Stimulated activated CD4-positive, alpha-beta T cell treated with anti-CD3 and anti-CD28 coated beads, Interleukin-12 subunit alpha, Interleukin-12 subunit beta, amount 100 ng/mL, for 24 hours (primary cell): ENCODE results near the gene KCTD6.

ENCODE experiments used
- DNase-seq, 2 experiments: peaks; one replicate each; pipeline ENCODE4 v3.0.0-alpha.2; 2020; ENCODE audit warnings: low read depth in 2 of 2

KCTD6 gene

DNA sequence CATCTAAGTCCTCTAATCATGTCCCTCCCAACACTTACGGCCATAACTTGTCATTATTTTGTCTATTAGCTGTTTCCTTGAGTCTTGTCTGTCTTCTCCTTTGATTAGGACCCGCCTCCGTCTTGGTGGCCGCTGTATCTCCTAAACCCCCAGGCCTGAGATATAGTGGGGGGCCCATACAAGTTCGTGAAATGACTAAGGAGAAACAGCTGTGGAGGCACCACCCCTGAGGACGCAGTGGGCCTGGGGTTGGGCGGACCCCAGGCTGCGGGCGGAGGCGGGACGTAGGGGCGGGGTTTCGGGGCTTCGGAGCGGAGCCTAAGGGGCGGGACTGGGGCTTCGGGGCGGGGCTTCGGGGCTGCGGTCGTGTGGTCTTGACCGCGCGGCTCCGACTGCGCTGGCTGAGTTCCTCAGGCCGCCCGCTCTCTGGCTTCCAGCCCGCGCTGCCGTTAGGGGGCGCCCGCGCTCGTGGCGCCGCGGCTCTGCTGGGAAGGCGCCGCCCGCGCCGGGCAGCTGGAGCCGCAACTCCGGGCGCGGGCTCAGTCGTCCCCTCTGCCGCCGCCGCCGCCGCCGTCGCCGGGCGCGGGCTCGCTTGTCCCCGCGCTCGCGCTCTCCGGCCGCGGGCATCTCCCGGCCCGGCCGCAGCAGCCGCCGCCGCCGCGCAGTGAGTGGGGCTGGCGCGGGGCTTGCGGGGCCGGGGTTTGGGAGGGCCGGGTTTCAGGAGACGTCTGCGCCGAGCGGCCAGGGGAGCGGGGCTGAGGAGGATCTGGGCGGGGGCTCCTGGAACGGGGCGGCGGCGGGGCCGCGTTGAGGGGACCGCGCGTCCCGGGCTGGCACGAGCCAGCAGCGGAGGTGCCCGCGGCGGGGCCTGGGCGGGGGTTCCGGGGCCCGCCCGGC, at the start of gene KCTD6:
KCTD6 (plus strand) TSS at position 591 of the 897 bp plus-strand sequence. CDS start 6,660 bp downstream, outside the sequence.
- peak; percentile 77 to 87 for DNase-seq

DNA sequence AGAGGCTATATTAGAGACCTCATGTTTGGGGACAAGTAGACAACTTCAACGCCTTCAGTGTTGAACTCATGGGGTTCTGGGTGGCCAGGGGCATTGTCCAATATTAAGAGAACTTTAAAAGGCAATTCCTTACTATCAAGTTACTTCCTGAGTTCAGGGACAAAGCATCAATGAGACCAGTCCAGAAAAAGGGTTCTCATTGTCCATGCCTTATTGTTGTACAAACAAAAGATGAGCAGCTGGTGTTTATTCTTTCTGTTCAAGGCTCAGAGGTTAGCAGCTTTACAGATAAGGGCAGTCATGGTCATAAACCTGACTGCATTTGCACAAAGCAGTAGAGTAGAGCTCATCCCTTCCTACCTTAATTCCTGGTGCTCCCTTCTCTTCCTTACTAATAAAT, 39.7 kb upstream of the KCTD6 start:
- DNase-seq = no peak

DNA sequence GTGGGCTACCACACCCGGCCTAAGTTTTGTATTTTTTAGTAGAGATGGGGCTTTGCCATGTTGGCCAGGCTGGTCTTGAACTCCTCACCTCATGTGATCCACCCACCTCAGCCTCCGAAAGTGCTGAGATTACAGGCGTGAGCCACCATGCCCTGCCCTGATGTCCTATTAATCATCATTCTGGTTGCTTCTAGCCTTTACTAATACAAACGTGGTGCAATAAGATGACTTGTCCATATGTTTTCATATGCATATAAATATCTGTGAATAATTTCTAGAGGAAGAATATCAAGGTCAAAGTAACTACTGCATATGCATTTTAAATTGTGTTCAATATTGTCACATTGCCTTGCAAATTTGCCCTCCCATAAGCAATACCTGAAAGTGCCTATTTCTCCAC, 32.7 kb upstream of the KCTD6 start:
- DNase-seq = no peak

DNA sequence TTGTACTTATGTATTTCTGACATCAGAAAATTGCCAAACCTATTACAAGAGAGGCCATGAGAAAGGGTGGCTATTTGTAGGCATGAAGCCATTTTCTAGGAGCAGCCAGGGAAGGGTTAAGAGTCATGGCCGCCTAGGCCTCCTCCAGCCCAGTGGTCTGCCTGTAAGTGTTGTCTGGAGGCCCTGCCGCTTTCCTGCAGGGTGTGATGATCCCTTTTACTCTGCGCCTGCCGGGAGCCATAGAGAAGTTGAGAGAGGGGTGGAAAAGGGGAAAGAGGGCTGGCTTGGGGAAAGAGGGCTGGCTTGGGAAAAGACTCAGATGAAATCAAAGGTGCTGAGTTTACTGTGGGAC, 29.1 kb upstream of the KCTD6 start:
- no peak for DNase-seq

DNA sequence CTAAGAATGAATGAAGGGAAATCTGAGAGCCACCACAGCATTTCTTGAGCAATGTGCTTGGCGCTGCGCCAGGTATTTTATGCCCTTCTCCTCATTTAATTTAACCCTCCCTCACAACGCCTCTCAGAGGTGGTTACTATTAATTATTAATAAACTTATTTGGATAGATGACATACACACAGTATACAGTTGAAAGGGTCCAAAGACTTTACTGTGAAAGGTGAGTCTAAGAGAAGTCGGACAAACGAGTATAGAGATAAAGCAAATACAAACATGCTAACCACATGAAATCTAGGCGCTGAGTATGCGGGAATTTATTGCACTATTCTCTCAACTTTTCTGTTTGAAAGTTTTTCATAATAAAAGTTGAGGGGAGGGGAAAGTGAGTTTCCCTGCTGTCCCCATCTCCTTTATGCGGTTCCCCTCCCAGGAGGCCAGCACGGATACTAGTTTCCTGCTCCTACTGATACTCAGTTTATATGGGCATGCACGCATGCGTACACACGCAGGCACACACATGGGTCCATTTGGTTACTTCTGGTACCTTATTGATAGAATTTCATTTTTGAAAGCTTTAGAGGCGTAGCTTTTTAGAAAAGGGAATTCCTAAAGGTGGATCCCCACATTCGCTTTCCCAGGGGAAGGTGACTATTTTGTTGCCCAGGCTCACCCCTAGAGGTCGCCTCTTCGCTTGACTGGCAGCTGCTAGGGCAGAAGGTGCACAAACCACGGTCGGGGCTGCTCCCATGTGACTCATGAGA, 28.5 kb upstream of the KCTD6 start:
- peak; percentile 60 to 75 for DNase-seq

DNA sequence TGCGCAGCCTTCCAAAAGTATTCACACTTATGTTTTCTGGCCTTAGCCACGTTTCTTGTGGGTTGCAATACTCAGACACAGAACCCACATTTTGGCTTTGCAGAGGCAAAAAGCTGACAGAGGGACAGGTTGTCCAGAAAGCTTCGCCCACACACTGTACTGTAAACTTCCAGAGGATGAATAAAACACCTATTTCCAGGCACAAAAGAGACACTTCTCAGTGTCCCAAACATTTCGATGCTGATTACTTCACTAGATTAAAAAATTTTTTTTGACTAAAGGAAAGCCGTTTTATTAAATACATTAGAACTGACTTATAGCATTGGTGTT, 28.0 kb upstream of the KCTD6 start:
- DNase-seq = no peak

DNA sequence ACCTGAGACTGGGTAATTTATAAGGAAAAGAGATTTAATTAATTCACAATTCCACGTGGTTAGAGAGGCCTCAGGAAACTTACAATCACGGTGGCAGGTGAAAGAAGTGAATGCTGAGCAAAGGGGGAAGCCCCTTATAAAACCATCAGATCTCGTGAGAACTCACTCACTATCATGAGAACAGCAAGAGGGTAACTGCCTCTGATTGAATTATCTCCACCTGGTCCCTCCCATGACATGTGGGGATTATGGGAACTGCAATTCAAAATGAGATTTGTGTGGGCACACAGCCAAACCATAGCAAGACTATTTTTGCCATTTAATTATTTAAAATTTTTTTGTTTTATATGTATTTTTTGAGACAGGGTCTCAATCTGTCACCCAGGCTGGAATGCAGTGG, 27.0 kb upstream of the KCTD6 start:
- DNase-seq = no peak

DNA sequence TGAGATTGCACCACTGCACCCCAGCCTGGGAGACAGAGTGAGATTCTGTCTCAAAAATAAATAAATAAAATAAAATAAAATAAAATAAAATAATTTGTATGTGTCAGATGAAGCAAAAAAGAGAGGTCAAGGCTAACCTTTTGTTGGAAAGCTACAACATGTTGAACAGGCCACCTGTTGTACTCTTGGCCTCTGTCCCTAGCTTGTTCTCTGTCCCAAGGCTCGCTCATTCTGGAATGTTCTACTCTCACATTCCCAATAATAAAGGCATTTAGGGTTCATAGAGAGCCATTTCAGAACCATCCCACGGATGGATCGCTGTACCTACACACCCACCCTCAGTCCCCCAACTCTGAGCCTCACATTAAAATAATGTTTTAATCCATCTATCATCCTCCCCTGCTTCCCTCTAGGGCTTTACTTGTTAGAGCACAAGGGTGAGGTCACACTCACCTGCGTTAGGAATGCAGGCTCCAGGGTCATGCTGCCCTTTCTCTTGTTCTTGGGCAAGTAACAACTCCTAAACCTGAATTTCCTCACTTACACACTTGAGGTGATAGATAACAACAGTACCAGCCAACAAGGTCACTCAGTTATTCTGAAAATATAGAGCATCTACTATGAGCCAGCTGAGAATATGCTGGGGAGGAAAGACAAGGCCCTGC, 24.9 kb upstream of the KCTD6 start:
- DNase-seq = no peak

DNA sequence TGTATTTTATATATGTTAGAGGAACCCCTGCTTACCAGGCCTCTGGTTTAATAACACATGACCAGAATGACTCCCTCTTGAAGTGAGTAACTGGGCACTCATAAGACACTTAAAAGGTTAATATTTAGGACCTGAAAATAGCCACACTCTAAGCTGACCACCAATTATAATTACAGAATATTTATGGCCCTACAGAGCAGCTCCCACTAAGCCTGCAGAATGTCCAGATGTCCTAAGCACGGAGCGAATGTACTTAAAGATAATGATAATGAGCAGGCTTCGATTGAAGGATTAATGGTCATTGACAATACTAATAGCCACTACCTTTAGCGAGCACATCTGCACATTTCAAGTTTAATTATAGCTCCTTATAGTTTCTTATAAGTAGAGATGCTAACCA, 22.8 kb upstream of the KCTD6 start:
- DNase-seq = no peak

DNA sequence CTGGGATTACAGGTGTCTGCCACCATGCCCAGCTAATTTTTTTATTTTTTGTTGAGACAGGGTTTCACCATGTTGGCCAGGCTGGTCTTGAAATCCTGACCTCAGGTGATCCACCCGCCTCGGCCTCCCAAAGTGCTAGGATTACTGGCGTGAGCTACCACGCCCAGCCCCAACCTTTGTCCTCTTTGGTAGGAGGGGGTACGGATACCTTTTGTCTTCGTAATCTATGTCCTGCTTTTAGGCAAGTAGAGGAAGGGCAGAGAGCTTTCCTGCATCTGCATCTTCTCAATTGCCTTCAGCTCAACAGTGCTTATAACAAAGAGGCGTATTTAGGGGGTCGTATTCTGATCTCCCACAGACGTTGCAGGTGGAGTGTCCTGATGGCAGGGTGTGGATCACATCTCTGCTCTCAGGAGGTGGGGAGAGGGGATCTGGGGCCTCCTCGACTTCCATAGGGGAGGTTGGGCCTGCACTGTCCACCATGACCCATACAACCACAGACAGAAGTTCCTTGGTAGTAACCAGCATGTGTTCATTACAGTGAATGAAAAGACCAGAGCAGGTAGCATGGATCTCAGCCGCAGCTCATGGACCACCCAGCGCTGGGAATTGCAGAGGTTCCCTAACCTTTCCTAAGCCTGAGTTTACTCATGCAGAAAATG, 21.4 kb upstream of the KCTD6 start:
- no peak for DNase-seq

DNA sequence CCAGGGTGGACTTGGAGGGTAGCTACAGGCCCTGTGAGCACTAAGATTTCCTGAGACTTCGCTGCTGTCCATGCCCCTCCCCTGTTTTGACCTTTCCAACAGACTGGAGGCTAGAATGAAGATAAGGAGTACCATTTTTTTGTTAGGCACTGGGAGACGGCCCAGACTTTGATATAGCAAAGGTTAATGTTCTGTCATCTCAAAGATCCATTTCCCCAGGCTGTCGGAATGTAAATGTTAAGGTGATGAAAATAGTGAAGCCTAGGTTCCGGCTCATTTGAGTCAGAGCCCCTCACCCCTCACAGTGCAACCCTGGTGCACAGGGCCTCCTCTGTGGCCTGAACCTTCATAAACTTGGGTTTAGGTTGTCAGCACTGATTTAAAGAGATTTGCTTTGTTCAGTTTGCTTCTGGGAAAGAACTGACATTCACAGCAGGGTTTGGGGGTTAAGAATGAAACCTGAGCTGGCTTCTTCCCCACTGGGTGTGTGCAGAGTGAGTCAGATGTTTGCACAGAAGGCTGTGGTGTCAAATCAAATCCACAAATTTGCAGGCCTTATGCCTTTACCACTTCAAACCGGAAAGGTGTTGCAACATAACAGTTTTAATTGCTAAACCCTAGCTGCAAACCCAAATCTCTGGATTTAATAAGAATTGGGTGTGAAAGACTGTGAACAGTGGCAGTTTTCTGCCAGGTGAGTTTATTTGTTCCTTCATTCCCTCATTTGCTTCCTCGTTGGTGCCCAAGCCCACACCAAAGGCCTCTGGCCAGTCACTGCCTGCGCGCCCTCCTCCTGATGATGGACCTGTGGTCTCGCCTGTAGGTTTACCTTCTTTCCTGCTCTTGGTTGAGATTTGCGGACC, 20.6 kb upstream of the KCTD6 start:
- DNase-seq = peak in 1 of 2 experiments; percentile 43

DNA sequence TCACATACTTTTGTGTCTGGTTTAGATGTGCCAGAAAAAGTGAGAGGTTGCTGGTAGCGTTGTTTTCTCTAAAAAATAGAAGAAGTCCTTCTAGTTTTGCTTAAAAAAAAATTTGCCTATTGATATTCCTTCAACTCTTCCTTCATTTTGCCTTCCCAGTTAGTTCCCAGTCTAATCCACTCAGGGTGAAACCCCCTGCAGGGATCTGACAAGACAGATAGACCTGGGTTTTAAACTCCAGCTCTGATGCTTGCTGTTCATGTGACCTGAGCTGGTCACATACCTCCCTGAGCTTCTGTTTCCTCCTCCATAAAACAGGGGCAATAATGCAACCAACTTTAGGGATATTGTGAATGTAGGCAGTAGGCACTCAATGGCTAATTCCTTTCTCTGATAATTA, 18.6 kb upstream of the KCTD6 start:
- DNase-seq = no peak

DNA sequence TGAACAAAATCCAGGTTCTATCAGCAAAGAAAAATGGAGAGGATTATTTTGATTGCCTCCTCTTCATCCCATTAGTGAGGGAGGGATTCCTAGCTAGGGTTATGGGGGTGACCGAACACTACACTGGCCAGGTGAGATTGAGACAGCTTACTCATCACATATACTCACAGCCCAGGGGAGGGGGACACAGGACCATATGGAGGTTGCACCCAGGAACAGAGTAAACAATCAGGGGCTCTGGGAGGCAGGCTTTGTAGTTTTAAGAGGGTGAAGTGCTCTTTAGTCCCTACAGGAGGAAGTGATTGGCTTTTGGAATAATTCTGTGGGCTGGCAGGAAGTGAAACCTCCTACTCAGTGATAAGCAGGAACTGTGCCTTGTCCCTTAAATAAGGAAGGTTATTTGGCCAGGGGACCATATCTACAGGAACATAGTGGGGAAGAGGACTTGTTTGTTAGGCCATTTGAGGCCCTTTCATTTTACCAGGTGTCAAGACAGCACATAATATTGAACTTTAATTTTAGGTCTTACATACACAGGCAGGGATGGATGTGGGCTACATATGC, 17.5 kb upstream of the KCTD6 start:
- no peak for DNase-seq

DNA sequence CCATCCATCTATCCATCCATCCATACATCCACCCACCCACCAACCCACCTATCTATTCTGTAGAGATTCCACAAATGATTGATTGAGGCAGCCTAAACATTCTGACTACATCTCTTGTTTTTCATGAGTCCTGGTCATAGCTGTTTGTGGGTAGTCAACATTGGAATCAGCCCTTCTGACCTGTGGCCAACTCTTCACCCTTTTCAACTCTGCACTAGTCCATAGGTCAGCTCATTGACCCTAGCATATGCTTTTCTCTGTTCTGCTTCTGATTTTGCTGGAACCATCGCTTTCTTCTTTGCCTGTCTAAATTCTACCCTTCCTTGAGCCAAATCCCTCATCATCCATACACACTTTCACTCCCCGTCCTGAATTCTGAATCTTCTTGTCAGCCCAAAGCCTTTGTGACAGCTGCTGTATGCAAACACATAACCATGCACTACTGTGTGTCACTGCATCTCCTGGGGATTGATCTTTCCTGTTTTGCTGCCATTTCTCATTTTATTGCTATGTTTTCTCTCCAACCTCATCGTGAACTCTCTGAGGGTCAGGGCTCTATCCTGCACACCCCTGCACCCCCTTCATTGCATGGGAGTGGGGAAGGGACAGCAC, 16.8 kb upstream of the KCTD6 start:
- DNase-seq = no peak

DNA sequence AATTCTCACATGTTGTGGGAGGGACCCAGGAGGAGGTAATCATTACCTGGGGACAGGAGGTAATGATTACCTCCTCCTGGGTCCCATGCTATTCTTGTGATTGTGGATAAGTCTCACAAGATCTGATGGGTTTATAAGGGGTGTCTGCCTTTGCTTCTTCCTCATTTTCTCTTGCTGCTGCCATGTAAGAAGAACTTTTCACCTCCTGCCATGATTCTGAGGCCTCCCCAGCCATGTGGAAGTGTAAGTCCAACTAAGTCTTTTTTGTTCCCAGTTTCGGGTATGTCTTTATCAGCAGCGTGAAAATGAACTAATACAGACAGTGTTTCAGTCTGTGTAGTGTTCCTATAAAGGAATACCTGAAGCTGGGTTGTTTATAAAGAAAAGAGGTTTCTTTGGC, 13.1 kb upstream of the KCTD6 start:
- DNase-seq = no peak

DNA sequence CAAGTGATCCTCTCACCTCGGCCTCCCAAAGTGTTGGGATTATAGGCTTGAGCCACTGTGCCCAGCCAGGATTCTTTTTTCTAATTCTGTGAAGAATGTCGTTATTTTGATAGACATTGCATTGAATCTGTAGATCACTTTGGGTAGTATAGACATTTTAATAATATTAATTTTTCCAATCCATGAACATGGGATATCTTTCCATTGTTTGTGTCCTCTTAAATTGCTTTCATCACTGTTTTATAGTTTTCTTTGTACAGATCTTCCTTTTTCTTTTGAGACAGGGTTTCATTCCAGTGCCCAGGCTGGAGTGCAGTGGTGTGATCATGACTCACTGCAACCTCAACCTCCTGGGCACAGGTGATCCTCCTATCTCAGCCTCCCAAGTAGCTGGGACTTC, 11.6 kb upstream of the KCTD6 start:
- no peak for DNase-seq

DNA sequence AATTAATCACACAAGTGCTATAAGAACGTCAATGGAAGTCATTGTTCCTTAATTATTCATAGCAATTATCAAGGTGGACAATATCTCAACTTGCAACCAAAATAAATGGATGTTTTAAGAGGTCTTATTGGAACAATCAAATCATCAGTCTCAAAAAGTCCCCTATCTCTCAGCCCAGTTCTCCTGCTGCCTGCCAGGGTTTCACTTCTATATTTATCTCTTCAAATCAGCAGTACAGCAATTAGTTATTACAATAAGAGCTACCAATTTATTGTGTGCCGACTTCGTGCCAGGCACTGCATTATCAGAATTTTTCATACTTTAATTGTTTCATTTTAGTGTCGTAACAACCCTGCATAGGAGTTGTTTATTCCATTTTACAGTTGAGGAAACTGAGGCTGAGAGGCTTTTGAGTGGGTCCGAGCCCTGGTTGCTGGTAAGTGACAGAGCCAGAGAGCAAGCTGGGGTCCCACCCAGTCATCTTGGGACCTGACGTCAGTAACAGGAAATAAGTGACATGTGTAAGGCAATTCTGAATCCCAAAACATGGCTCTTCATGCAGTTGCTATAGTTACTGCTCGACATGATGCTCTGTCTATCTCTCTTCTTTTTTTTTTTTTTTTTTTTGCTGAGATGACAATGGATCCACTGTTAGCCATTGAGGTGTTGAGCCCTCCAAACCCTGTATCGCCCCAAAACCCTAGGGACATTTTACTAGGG, 8.8 kb upstream of the KCTD6 start:
- DNase-seq = no peak

DNA sequence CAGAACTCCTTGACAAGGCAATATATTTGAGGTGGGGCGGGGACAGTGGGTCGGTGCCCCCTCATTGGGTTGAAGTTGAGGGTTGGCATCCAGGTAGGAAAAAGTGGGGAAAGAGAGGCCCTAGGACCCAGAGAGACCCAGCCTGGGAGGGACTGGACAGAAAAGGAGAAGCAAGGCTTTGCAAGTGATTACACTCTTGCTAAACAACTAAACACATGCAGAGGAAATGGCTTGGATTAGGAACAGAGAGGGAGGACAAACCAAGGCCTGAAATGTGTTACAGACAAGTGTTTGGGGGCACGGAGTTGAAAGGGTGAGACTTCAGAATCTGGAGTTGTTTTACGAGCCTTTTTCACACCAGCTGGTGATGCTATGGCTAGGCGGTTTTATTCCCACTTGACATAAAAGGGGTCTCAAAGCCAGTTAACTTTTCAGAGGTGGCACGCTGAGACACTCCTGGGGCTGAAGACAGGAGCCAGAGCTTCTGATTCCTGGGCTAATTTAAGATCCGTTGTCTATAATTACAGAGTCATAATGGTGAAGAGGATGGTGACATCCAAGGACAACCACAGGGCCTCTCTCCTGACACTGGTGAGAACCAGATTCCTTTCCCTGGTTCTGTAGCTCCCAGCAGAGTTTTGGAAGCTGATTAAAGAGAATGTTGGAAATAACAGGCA, 7.7 kb upstream of the KCTD6 start:
- no peak for DNase-seq

DNA sequence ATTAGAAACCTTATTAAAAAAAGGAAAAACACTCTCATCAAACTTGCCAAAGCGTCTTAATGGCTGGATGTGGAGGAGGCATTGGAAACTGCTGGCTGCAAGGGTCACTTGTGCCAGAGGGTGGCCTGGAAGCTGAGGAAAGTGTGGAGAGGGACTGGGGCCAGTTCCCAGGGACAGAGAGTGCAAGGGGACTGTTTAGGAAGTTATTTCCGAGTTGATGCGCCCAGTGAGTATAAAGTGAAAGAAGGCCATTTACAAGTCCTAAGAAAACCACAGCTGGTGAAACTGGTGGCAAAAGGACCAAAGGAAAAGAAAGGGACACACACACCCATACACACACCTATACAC, 7.2 kb upstream of the KCTD6 start:
- DNase-seq = no peak
